Tibial artery (tissue), 4 donors: ENCODE data around the gene PSMA5.

Experiments
- DNase-seq, 2 donors: peaks; one replicate each; pipeline ENCODE4 v3.0.0-alpha.2; 2019
- H3K27ac ChIP-seq, 2 donors: fragments of 200-600 bp; sonication (generic) in 1 of 2; 1 replicate in 1 of 2; 2 replicates in 1 of 2; pipeline ENCODE4 v1.5.1; 2018 to 2019; ENCODE audit warnings: mild to moderate bottlenecking in 1 of 2
- H3K27me3 ChIP-seq, 2 donors: fragments of 200-600 bp; sonication (generic) in 1 of 2; one replicate each; pipeline versions ENCODE4 v1.5.1 to v1.6.0; 2016 to 2019
- H3K36me3 ChIP-seq, 3 donors: fragments of 200-600 bp; sonication (generic) in 2 of 3; one replicate each; pipeline ENCODE4 v1.5.1; 2016 to 2019; ENCODE audit warnings: mild to moderate bottlenecking in 2 of 3
- H3K4me1 ChIP-seq, 4 donors: fragments of 200-600 bp; sonication (generic) in 2 of 4; 1 replicate in 3 of 4; 2 replicates in 1 of 4; pipeline ENCODE4 v1.5.1; 2016 to 2019
- H3K4me3 ChIP-seq, 2 donors: fragments of 200-600 bp; sonication (generic) in 1 of 2; 1 replicate in 1 of 2; 2 replicates in 1 of 2; pipeline ENCODE4 v1.5.1; 2018 to 2019; ENCODE audit warnings: mild to moderate bottlenecking in 2 of 2
- H3K9me3 ChIP-seq, 3 donors: fragments of 200-600 bp; sonication (generic) in 1 of 3; one replicate each; pipeline ENCODE4 v1.5.1; 2016 to 2019
- intact Hi-C: fragments of 100-400 bp; cut with DNase I; formaldehyde crosslinking; loops from one replicate; pipeline ENCODE4 v1.15.0; 2023; ENCODE audit warnings: low total_unique reads
- TF ChIP-seq, protein P1 (sequence below), 2 experiments: fragments of 200-600 bp in 1 of 2; fragments of 450-650 bp in 1 of 2; IDR thresholded peaks; one replicate each; pipeline ENCODE4 v1.5.1; 2017 to 2019; ENCODE audit warnings: antibody characterized with exemption in 2 of 2, mild to moderate bottlenecking in 1 of 2, moderate library complexity in 1 of 2

The PSMA5 gene

DNA sequence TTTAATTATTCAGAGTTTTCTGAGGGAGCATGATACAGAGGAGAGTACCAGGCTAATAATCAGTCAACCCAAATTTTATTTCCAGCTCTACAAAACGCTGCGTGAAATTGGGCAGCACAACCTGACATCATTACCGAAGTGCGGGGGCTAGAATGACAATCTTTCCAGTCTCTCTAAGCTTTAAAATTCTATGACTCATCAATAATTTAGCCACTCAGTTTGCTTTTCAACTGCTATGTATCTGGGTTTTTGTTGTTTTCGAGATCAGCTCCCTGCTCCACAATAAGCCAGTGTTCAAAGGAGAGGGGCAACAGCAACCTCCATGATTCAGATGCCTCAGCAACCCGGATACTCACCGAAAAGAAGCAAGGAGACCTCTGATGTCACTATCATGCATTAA, 42.4 kb downstream of the PSMA5 start:
- Histone ChIP-seq H3K9me3 (no peaks in the 10 kb centered on the region), H3K4me1 (peaks cover 0 to 100% (median 69%) of the 10 kb centered on the region in 4 donors), H3K36me3 (no peaks in the 10 kb centered on the region), H3K27me3 (no peaks in the 10 kb centered on the region), H3K27ac (peak overlapping the region; percentile 82 to 87), H3K4me3 (no peak overlapping the region)
- TF ChIP-seq, protein P1, sequence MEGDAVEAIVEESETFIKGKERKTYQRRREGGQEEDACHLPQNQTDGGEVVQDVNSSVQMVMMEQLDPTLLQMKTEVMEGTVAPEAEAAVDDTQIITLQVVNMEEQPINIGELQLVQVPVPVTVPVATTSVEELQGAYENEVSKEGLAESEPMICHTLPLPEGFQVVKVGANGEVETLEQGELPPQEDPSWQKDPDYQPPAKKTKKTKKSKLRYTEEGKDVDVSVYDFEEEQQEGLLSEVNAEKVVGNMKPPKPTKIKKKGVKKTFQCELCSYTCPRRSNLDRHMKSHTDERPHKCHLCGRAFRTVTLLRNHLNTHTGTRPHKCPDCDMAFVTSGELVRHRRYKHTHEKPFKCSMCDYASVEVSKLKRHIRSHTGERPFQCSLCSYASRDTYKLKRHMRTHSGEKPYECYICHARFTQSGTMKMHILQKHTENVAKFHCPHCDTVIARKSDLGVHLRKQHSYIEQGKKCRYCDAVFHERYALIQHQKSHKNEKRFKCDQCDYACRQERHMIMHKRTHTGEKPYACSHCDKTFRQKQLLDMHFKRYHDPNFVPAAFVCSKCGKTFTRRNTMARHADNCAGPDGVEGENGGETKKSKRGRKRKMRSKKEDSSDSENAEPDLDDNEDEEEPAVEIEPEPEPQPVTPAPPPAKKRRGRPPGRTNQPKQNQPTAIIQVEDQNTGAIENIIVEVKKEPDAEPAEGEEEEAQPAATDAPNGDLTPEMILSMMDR (IDR thresholded peaks at IDR 0.05): no peak
- DNase-seq: no peak
- intact Hi-C loops: no loop called here

DNA sequence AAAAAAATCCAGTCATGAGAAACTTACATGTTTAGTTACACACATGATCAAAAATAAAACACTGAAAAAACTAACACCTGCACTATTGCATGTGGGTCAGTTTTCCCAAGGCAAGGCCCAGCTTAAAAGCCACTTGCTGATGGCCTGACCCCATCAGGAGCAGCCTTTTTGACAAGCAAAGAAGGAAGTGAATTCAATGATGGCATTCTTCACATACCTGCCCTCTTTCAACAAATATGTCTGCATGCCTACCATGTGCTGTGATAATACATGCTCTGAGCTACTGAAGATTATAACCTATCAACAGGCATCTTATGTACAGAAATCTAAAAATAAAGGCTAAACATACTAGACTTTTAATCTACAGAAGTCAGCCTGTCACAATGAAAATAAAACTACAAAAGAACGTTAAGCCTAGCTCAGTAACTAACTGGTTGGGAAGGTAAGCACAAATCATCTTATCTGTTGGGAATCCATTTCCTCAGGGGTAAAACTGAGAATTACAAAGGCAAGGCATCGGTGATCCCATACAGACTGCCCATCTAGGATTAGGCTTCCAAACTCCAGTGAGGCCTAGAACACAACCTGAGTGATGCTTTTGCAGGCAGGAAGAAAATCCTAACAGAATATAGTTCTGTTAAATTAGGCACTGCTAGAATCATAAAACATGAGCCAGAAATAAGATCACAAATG, 43.0 kb downstream of the PSMA5 start:
- H3K4me3 ChIP-seq: no peak overlapping the region
- no peaks in the 10 kb centered on the region for H3K9me3 ChIP-seq
- peak overlapping the region; percentile 82 to 87 for H3K27ac ChIP-seq
- intact Hi-C loops: no loop called here
- TF ChIP-seq, protein P1 (IDR thresholded peaks at IDR 0.05): no peak
- no peaks in the 10 kb centered on the region for H3K36me3 ChIP-seq
- H3K27me3 ChIP-seq: no peaks in the 10 kb centered on the region
- DNase-seq: no peak
- H3K4me1 ChIP-seq: peaks cover 0 to 100% (median 65%) of the 10 kb centered on the region in 4 donors

DNA sequence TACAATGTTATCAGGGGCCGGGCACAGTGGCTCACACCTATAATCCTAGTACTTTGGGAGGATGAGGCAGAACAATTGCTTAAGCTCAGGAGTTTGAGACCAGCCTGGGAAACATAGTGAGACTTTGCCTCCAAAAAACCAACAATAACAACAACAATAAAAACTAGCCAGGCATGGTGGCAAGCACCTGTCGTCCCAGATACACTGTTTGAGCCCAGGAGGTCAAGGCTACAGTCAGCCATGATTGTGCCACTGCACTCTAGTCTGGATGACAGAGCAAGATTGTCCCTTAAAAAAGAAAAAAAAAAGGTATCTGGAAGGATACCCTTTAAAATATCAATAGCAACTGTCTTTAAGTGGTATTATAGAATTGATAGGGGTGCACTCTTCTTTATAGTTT, 44.7 kb downstream of the PSMA5 start:
- Histone ChIP-seq H3K36me3 (no peaks in the 10 kb centered on the region), H3K9me3 (no peaks in the 10 kb centered on the region), H3K4me1 (peaks cover 0 to 100% (median 62%) of the 10 kb centered on the region in 4 donors), H3K27ac (peak overlapping the region; percentile 82 to 87), H3K4me3 (no peak overlapping the region), H3K27me3 (no peaks in the 10 kb centered on the region)
- intact Hi-C loops: no loop called here
- TF ChIP-seq, protein P1 (IDR thresholded peaks at IDR 0.05): no peak
- no peak for DNase-seq

DNA sequence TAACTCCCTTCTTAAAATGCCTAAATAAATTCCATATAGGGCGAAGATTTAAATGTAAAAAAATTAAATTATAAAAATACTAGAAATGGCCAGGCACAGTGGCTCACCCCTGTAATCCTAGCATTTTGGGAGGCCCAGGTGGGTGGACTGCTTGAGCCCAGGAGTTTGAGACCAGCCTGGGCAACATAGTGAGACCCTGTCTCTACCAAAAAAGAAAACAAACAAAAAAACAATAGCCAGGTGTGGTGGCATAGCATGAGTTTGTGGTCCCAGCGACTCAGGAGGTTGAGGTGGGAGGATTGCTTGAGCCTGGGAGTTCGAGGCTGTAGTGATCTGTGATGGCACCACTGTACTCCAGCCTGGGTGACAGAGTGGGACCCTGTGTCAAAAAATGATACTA, 46.3 kb downstream of the PSMA5 start:
- Histone ChIP-seq H3K4me3 (no peak overlapping the region), H3K27ac (peak overlapping the region; percentile 82 to 87), H3K9me3 (no peaks in the 10 kb centered on the region), H3K27me3 (no peaks in the 10 kb centered on the region), H3K36me3 (no peaks in the 10 kb centered on the region), H3K4me1 (peaks cover 0 to 100% (median 48%) of the 10 kb centered on the region in 4 donors)
- TF ChIP-seq, protein P1 (IDR thresholded peaks at IDR 0.05): no peak
- intact Hi-C loops: no loop called here
- DNase-seq: no peak

DNA sequence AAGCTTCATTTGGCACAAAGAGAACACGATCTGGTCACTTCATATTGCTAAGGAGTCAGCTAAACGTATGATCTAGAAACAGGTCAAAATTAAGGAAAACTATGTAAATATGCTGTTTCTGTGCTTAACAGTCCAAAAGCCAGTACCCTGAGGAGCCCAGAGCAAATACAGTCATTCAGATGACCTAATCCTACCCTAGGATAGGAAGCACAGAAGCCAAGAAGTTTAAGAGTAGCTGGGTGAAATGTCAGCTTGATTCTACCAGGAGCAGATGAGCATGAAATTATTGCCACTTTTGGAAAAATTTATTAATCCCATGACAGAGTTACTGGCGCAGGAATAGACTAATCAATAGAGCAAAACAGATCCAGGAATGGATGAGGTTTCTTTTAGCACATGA, 46.8 kb downstream of the PSMA5 start:
- Histone ChIP-seq H3K4me1 (peaks cover 0 to 100% (median 43%) of the 10 kb centered on the region in 4 donors), H3K9me3 (no peaks in the 10 kb centered on the region), H3K27me3 (no peaks in the 10 kb centered on the region), H3K4me3 (no peak overlapping the region), H3K27ac (peak overlapping the region; percentile 82 to 87), H3K36me3 (no peaks in the 10 kb centered on the region)
- DNase-seq: no peak
- TF ChIP-seq, protein P1 (IDR thresholded peaks at IDR 0.05): no peak
- intact Hi-C loops: no loop called here
